OCI-LY3 (cell line): ENCODE results near the gene PPP2R2B.

Source experiments
- H2AFZ ChIP-seq: fragments of 200-600, 300-600 bp; shearing (Covaris generic); 2 replicates; pipeline ENCODE4 v1.6.0; 2014; ENCODE audit warnings: antibody characterized with exemption, low read depth, low read length
- H3K27ac ChIP-seq: fragments of 200-600, 300-600 bp; sonication (generic); 2 replicates; pipeline ENCODE4 v1.5.1; 2014; ENCODE audit warnings: mild to moderate bottlenecking, low read length, moderate library complexity, mixed read lengths
- H3K27me3 ChIP-seq: fragments of 200-600, 300-600 bp; sonication (generic); 2 replicates; pipeline ENCODE4 v1.6.1; 2014; ENCODE audit warnings: low read depth, low read length, mixed read lengths
- H3K36me3 ChIP-seq: fragments of 200-600, 300-600 bp; sonication (generic); replicated peaks from 2 replicates; pipeline ENCODE3; 2014; ENCODE audit warnings: low read depth, low read length, mixed read lengths
- H3K4me1 ChIP-seq: fragments of 300-600, 200-600 bp; sonication (generic); 2 replicates; pipeline ENCODE4 v1.6.1; 2014; ENCODE audit warnings: low read length, mixed read lengths
- H3K4me2 ChIP-seq: fragments of 200-600, 300-600 bp; sonication (generic); 2 replicates; pipeline ENCODE4 v1.6.1; 2014; ENCODE audit warnings: low read length, mixed read lengths
- H3K4me3 ChIP-seq: fragments of 300-600, 200-600 bp; sonication (generic); 2 replicates; pipeline ENCODE4 v1.5.1; 2014; ENCODE audit warnings: antibody characterized with exemption, mild to moderate bottlenecking, low read length, moderate library complexity
- H3K79me2 ChIP-seq: fragments of 300-600, 200-600 bp; shearing (Covaris generic); 2 replicates; pipeline ENCODE4 v1.6.1; 2014; ENCODE audit warnings: mild to moderate bottlenecking, low read length, mixed read lengths
- H3K9ac ChIP-seq: fragments of 300-600, 200-600 bp; shearing (Covaris generic); 2 replicates; pipeline ENCODE4 v1.6.0; 2014; ENCODE audit warnings: mild to moderate bottlenecking, low read length, moderate library complexity
- H3K9me3 ChIP-seq: fragments of 200-600, 300-600 bp; shearing (Covaris generic); 2 replicates; pipeline ENCODE4 v1.6.1; 2014; ENCODE audit warnings: low read length, mixed read lengths; ENCODE audit not compliant: insufficient read depth
- H4K20me1 ChIP-seq: fragments of 200-600, 300-600 bp; sonication (generic); 2 replicates; pipeline ENCODE4 v1.6.1; 2016; ENCODE audit warnings: low read length, mixed read lengths; ENCODE audit not compliant: insufficient read depth
- CTCF ChIP-seq: fragments of 200-600, 300-600 bp; sonication (generic); IDR thresholded peaks from 2 replicates; pipeline ENCODE4 v1.5.1; 2014; ENCODE audit warnings: antibody characterized with exemption, low read length, low read depth
- EZH2phosphoT487 ChIP-seq: fragments of 200-600 bp; shearing (Covaris generic); IDR thresholded peaks from 2 replicates; pipeline ENCODE4 v1.6.1; 2018; ENCODE audit warnings: antibody characterized with exemption, mixed run types, low read depth

PPP2R2B gene

DNA sequence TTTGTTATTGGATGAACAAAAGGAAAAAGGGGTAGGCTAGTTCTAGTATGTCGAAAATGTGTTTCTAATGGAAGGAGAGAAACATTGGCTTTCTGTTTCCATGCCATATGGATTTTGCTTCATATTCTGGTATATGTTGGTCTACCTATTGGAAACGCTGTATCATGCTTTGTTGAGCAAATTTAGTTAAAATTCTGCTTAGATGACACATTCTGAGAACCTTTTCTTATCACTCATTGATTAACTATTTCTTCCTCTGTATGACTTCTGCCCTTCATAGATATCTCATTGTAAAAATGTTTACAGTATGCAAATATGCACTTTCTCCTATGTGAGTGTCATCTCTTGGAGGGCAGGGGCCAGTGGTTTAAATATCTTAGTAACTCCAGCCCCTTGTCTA lies 293.8 kb downstream of the PPP2R2B start:
- Histone ChIP-seq H3K27ac (no peak overlapping the region), H2AFZ (no peak overlapping the region), H3K9me3 (no peaks in the 10 kb centered on the region), H3K4me3 (no peak overlapping the region), H3K79me2 (no peaks in the 10 kb centered on the region), H3K36me3 (no peaks in the 10 kb centered on the region), H3K4me2 (no peak overlapping the region), H3K9ac (no peak overlapping the region), H3K27me3 (peaks cover 6% of the 10 kb centered on the region), H4K20me1 (no peaks in the 10 kb centered on the region), H3K4me1 (no peaks in the 10 kb centered on the region)
- no peak for TF ChIP-seq CTCF
- TF ChIP-seq EZH2phosphoT487 = no peak

DNA sequence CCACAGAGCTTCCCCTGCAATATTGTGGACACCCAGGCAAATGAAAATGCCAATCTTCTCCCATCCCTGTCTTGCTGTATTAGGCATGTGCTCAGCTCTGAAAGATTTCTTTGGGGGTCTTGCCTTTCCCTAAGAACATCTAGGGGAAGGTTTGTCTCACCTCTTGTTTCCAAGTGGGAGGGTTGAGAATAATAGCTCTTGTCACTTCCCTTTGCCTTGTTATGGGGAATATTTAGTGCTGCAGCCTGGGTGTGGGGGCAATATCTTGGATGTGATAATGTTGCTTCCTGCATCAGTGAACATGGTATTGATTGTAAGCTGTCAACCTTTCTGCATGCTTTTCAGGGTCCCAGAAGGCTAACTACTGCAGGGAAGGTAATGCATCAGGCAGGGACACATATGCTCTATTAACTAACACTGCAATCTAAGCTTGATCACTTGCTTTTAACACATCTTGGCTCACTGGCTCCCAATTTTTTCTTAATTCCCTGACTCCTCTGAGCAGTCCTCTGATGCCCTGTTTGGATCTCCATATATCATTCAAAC lies 296.4 kb downstream of the PPP2R2B start:
- Histone ChIP-seq H3K4me3 (no peak overlapping the region), H3K9me3 (no peaks in the 10 kb centered on the region), H2AFZ (no peak overlapping the region), H4K20me1 (no peaks in the 10 kb centered on the region), H3K27ac (no peak overlapping the region), H3K79me2 (no peaks in the 10 kb centered on the region), H3K4me2 (no peak overlapping the region), H3K4me1 (no peaks in the 10 kb centered on the region), H3K9ac (no peak overlapping the region), H3K27me3 (0 out of 2 replicates have a peak, but pooled peaks cover 2% of the 10 kb centered on the region), H3K36me3 (no peaks in the 10 kb centered on the region)
- TF ChIP-seq EZH2phosphoT487 = no peak
- TF ChIP-seq CTCF = no peak

DNA sequence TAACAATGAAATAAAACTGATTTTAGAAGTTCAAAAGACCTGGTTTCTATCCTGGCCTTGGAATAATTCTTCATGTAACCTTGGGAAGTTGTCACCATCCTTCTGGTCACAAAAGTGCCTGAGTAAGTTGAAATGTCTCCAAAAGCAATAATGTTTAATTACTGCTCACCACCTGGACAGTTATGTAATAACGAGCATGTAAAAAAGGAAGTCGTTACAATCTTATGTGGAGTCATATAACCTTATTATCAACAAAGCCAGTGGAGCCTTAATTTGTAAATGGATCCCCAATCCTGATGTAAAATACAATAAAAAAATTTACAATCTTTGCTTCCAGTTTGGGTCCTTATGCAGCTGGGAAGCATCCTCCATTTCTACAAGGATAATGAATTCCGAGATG lies 298.3 kb downstream of the PPP2R2B start:
- Histone ChIP-seq H3K27me3 (0 out of 2 replicates have a peak, but pooled peaks cover 2% of the 10 kb centered on the region), H3K4me2 (no peak overlapping the region), H2AFZ (no peak overlapping the region), H3K36me3 (no peaks in the 10 kb centered on the region), H3K27ac (no peak overlapping the region), H3K9ac (no peak overlapping the region), H3K9me3 (no peaks in the 10 kb centered on the region), H4K20me1 (no peaks in the 10 kb centered on the region), H3K4me3 (no peak overlapping the region), H3K79me2 (no peaks in the 10 kb centered on the region), H3K4me1 (no peaks in the 10 kb centered on the region)
- TF ChIP-seq CTCF (no peak), EZH2phosphoT487 (no peak)

DNA sequence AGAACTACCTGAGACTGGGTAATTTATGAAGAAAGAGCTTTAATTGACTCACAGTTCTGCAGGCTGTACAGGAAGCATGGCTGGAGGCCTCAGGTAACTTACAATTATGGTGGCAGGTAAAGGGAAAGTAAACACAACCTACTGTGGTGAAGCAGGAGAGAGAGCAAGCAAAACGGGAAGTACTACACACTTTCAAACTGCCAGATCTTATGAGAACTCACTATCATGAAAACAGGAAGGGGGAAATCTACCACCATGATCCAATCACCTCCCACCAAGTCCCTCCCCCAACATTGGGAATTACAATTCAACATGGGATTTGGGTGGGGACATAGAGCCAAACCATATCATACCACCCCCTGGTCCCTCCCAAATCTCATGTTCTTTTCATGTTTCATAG lies 303.8 kb downstream of the PPP2R2B start:
- Histone ChIP-seq H3K4me2 (no peak overlapping the region), H2AFZ (no peak overlapping the region), H3K9me3 (no peaks in the 10 kb centered on the region), H4K20me1 (no peaks in the 10 kb centered on the region), H3K4me3 (no peak overlapping the region), H3K9ac (no peak overlapping the region), H3K36me3 (no peaks in the 10 kb centered on the region), H3K79me2 (no peaks in the 10 kb centered on the region), H3K27me3 (no peaks in the 10 kb centered on the region), H3K4me1 (no peaks in the 10 kb centered on the region), H3K27ac (no peak overlapping the region)
- TF ChIP-seq EZH2phosphoT487 (no peak), CTCF (no peak)
